Neural cell (in vitro differentiated cells): Measurements from ENCODE around the gene NUBPL.

Source experiments
- EP300 ChIP-seq: fragments of 450-650 bp; conservative IDR thresholded peaks from 2 replicates; pipeline ENCODE4 v1.6.1; 2014; ENCODE audit warnings: antibody characterized with exemption, mild to moderate bottlenecking, moderate library complexity; ENCODE audit not compliant: poor library complexity, severe bottlenecking
- EZH2 ChIP-seq: fragments of 200-600, 300-800 bp; shearing (Covaris generic), sonication (generic); IDR thresholded peaks from 2 replicates; pipeline ENCODE4 v1.6.1; 2014; ENCODE audit warnings: antibody characterized with exemption, low read length, borderline replicate concordance, mild to moderate bottlenecking; ENCODE audit not compliant: insufficient read depth, poor library complexity, severe bottlenecking
- MXI1 ChIP-seq: fragments of 450-650 bp; conservative IDR thresholded peaks from 2 replicates; pipeline ENCODE4 v1.6.1; 2014; ENCODE audit warnings: antibody characterized with exemption, mild to moderate bottlenecking; ENCODE audit not compliant: poor library complexity, severe bottlenecking
- POLR2AphosphoS5 ChIP-seq: IDR thresholded peaks from 2 replicates; pipeline ENCODE4 v1.6.1; 2012
- RAD21 ChIP-seq: fragments of 450-650 bp; conservative IDR thresholded peaks from 2 replicates; pipeline ENCODE4 v1.6.1; 2014; ENCODE audit warnings: antibody characterized with exemption, mild to moderate bottlenecking, moderate library complexity
- SMC3 ChIP-seq: fragments of 450-650 bp; conservative IDR thresholded peaks from 2 replicates; pipeline ENCODE4 v1.6.1; 2014; ENCODE audit warnings: antibody characterized with exemption, mild to moderate bottlenecking, moderate library complexity; ENCODE audit not compliant: poor library complexity
- TAF1 ChIP-seq: IDR thresholded peaks from 2 replicates; pipeline ENCODE4 v1.6.1; 2012; ENCODE audit warnings: low read depth
- TF ChIP-seq, protein P1 (sequence below): fragments of 450-650 bp; IDR thresholded peaks from 2 replicates; pipeline ENCODE4 v1.5.1; 2014; ENCODE audit warnings: antibody characterized with exemption, mild to moderate bottlenecking, moderate library complexity; ENCODE audit not compliant: poor library complexity, severe bottlenecking
- TF ChIP-seq, protein P2 (sequence below): IDR thresholded peaks from 2 replicates; pipeline ENCODE4 v1.6.1; 2012; ENCODE audit warnings: borderline replicate concordance

DNA sequence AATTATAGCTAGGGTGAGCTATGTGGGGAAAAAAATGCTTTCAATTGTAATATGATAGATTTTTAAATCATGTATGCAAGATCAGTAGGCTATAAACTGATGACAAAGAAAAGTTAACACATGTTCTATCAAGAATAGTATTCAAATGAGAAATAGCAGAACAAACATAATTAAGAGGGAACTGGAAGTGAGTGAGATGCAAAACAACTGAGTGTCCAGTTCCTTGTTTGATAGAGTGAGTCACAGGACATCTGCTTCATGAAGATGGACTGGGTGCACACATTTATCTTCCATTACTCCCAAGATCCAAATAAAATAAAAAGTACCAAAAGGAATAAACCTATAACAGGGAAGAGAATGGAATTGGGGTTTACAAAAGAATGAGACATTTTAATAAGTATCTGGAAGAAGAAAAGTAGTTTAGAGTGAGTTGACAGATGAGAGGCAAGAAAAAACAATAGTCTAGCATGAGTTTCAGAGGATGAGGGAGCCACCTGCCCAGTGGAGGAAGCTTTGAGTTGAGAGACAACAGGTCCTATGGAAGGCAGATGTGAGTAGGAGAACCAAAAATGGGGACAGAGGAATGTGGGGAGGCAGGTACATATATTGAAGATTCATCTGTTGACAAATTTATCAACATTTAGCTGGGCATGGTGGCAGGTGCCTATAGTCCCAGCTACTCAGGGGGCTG, 337.8 kb downstream of the NUBPL start:
- TF ChIP-seq, protein P1, sequence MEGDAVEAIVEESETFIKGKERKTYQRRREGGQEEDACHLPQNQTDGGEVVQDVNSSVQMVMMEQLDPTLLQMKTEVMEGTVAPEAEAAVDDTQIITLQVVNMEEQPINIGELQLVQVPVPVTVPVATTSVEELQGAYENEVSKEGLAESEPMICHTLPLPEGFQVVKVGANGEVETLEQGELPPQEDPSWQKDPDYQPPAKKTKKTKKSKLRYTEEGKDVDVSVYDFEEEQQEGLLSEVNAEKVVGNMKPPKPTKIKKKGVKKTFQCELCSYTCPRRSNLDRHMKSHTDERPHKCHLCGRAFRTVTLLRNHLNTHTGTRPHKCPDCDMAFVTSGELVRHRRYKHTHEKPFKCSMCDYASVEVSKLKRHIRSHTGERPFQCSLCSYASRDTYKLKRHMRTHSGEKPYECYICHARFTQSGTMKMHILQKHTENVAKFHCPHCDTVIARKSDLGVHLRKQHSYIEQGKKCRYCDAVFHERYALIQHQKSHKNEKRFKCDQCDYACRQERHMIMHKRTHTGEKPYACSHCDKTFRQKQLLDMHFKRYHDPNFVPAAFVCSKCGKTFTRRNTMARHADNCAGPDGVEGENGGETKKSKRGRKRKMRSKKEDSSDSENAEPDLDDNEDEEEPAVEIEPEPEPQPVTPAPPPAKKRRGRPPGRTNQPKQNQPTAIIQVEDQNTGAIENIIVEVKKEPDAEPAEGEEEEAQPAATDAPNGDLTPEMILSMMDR: no peak
- TF ChIP-seq EZH2: no peak
- TF ChIP-seq EP300: no peak
- no peak for TF ChIP-seq SMC3
- TF ChIP-seq RAD21: no peak
- TF ChIP-seq TAF1: no peak
- TF ChIP-seq POLR2AphosphoS5: no peak
- no peak for TF ChIP-seq MXI1
- TF ChIP-seq, protein P2, sequence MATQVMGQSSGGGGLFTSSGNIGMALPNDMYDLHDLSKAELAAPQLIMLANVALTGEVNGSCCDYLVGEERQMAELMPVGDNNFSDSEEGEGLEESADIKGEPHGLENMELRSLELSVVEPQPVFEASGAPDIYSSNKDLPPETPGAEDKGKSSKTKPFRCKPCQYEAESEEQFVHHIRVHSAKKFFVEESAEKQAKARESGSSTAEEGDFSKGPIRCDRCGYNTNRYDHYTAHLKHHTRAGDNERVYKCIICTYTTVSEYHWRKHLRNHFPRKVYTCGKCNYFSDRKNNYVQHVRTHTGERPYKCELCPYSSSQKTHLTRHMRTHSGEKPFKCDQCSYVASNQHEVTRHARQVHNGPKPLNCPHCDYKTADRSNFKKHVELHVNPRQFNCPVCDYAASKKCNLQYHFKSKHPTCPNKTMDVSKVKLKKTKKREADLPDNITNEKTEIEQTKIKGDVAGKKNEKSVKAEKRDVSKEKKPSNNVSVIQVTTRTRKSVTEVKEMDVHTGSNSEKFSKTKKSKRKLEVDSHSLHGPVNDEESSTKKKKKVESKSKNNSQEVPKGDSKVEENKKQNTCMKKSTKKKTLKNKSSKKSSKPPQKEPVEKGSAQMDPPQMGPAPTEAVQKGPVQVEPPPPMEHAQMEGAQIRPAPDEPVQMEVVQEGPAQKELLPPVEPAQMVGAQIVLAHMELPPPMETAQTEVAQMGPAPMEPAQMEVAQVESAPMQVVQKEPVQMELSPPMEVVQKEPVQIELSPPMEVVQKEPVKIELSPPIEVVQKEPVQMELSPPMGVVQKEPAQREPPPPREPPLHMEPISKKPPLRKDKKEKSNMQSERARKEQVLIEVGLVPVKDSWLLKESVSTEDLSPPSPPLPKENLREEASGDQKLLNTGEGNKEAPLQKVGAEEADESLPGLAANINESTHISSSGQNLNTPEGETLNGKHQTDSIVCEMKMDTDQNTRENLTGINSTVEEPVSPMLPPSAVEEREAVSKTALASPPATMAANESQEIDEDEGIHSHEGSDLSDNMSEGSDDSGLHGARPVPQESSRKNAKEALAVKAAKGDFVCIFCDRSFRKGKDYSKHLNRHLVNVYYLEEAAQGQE: no peak
